BJ (cell line): ENCODE data around the gene ADAMTS18. TPM values are rescaled to one million over a fixed set of nuclear protein-coding genes. Genes with fewer than 3 reads are reported as not detected.
"Not testable (repeated sequence)": the region's sequence is repeated elsewhere in the genome, so short reads cannot be mapped to it uniquely, and the experiment has no call there.

Experiments used
- CTCF ChIA-PET: fragments of 350-600 bp; formaldehyde crosslinking; extraction: SDS; loops from one replicate; lab custom pipeline; 2021; ENCODE audit warnings: antibody characterized with exemption, inconsistent platforms; lab: Yijun Ruan, JAX
- POLR2A ChIA-PET: fragments of 300-600 bp; sonication (Branson Sonifier 250); formaldehyde crosslinking; extraction: SDS; loops from one replicate; lab custom pipeline; 2021; ENCODE audit warnings: antibody characterized with exemption; lab: Charles Lee
- DNase-seq: peaks from one replicate; pipeline ENCODE4 v3.0.0-alpha.2; 2011; ENCODE audit warnings: low read depth
- H3K27me3 ChIP-seq: 2 replicates; pipeline ENCODE4 v1.6.0; 2011; ENCODE audit warnings: low read length; ENCODE audit not compliant: control insufficient read depth, insufficient read depth
- H3K36me3 ChIP-seq: 2 replicates; pipeline ENCODE4 v1.5.1; 2011; ENCODE audit warnings: low read length; ENCODE audit not compliant: control insufficient read depth, insufficient read depth
- H3K4me3 ChIP-seq: 2 replicates; pipeline ENCODE4 v1.5.1; 2011; ENCODE audit warnings: low read depth, mild to moderate bottlenecking, control low read depth, low read length
- CTCF ChIP-seq: IDR thresholded peaks from 2 replicates; pipeline ENCODE4 v1.5.1; 2011; ENCODE audit warnings: low read depth, mild to moderate bottlenecking, control low read depth, inconsistent platforms, low read length, moderate library complexity; ENCODE audit not compliant: insufficient read depth
- polyA plus RNA-seq: library from polyadenylated mRNA; depleted of rRNA; stranded (reverse); fragments of >200 nt; gene quantifications from 2 replicates; pipeline ENCODE4 v1.2.3, GENCODE V29; 2011

ADAMTS18 gene
- polyA plus RNA-seq, 1 experiment = not detected

DNA sequence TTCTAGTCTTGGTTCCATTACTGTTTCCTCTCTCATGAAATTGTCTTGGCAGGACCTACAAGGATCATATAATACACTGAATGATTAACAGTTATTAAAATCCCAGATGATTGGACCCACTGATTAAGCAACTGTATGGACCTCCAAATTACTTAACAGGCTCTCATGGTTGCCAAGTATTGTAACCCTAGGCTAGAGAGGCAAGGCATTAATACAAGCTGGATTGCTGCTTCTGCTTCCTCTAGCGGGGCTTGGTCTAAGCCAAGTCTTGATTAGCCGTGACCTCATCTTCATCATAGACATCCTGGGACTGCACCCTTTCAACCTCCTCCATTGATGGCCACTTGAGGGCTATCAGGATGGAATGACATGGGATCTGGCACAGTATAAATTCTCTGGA lies 188.7 kb downstream of the ADAMTS18 start:
- Histone ChIP-seq H3K4me3 (no peak overlapping the region), H3K27me3 (no peaks in the 10 kb centered on the region), H3K36me3 (no peaks in the 10 kb centered on the region)
- ChIA-PET POLR2A (no interaction called here), CTCF (interaction anchor here (2.3 kb wide), 1 partner anchor 10 kb away, joined by 20 read pairs; no protein-coding TSS in a partner anchor)
- TF ChIP-seq CTCF = no peak
- no peak for DNase-seq

GRCh38 chr16:77242471-77242870 lies 192.4 kb downstream of the ADAMTS18 start:
- CTCF ChIA-PET, H3K27me3 ChIP-seq, DNase-seq, H3K36me3 ChIP-seq, POLR2A ChIA-PET, H3K4me3 ChIP-seq: not testable (repeated sequence)

- no peak overlapping the region for H3K4me3 ChIP-seq
- CTCF ChIA-PET = interaction anchor here (1.0 to 14.9 kb wide), 3 partner anchors 103 to 345 kb away, joined by 3 to 302 read pairs (median 4); no protein-coding TSS in a partner anchor
- no peaks in the 10 kb centered on the region for H3K36me3 ChIP-seq
- no peak for DNase-seq
- POLR2A ChIA-PET = no interaction called here
- no peak for TF ChIP-seq CTCF
- H3K27me3 ChIP-seq = peaks cover 2% of the 10 kb centered on the region; the same call in 1 of the 2 replicates
Measured at GRCh38 chr16:77238593-77238992, 196.2 kb downstream of the ADAMTS18 start.

DNA sequence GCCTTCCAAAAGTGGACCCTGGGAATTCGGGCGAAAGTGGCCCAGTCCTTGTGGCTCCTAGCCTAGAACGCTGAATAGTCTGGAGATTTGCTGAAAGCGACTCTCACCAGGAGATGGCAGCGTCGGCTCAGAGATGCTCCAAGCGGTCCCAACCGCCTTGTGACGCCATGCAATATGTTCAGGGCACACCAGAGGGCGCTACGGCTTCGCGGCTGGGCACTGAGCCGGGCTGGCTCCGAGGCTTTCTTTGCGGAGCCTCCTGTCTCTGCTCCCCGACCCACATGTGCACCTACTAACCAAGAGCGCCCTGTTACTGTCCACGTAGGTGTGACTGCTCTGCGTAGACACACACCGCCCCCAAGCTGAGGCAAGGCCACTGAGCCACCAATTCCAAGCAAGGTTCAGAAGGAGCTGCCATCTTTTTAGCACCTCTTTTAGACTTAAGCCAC lies 198.7 kb downstream of the ADAMTS18 start:
- ChIA-PET CTCF (interaction anchor here (0.6 to 14.9 kb wide), 36 partner anchors 8 to 851 kb away, joined by 3 to 302 read pairs (median 4); no protein-coding TSS in a partner anchor), POLR2A (no interaction called here)
- H3K27me3 ChIP-seq = peaks cover 2% of the 10 kb centered on the region; the same call in 1 of the 2 replicates
- DNase-seq = no peak
- TF ChIP-seq CTCF = peak; percentile 100
- H3K4me3 ChIP-seq = no peak overlapping the region
- no peaks in the 10 kb centered on the region for H3K36me3 ChIP-seq

DNA sequence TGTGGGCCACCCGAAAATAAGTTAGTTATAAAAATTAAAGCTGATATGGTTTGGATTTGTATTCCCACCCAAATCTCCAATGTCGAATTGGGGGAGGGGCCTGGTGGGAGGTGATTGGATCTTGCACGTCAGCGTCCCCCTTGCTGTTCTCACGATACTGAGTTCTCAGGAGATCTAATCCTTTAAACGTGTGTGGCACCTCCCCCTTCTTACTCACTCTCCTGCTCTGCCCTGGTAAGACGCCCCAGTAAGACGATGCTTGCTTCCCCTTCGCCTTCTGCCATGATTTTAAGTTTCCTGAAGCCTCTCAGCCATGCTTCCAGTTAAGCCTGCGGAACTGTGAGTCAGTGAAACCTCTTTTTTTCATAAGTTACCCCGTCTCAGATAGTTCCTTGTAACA lies 200.2 kb downstream of the ADAMTS18 start:
- Histone ChIP-seq H3K36me3 (no peaks in the 10 kb centered on the region), H3K4me3 (no peak overlapping the region), H3K27me3 (peaks cover 2% of the 10 kb centered on the region; the same call in 1 of the 2 replicates)
- TF ChIP-seq CTCF = no peak
- CTCF ChIA-PET = interaction anchor here (1.2 to 14.9 kb wide), 6 partner anchors 12 to 768 kb away, joined by 3 to 302 read pairs (median 8); no protein-coding TSS in a partner anchor
- DNase-seq = no peak
- POLR2A ChIA-PET = no interaction called here
